GM12878 (cell line): ENCODE data around the gene HS6ST3. TPM values are rescaled to one million over a fixed set of nuclear protein-coding genes. Genes with fewer than 3 reads are reported as not detected.

ENCODE experiments used
- ATAC-seq: fragments of 200-7000 bp; cut with Tn5 transposase; 3 replicates; pipeline ENCODE4 v1.9.1; 2020; ENCODE audit warnings: mild to moderate bottlenecking, moderate library complexity
- BruUV-seq: library from RNA; stranded (reverse); fragments of 400-500 nt; replicated peaks from 2 replicates; lab custom pipeline; 2021; lab: Mats Ljungman, UMichigan
- CTCF ChIA-PET: fragments of 300-600 bp; sonication (Branson Sonifier 250); formaldehyde crosslinking; extraction: SDS; loops from one replicate; lab custom pipeline; 2021; ENCODE audit warnings: inconsistent platforms; lab: Yijun Ruan, JAX
- POLR2A ChIA-PET: fragments of 350-600 bp; formaldehyde crosslinking; extraction: SDS; loops from one replicate; lab custom pipeline; 2021; ENCODE audit warnings: inconsistent platforms; lab: Charles Lee
- RAD21 ChIA-PET: fragments of 300-600 bp; sonication (Branson Sonifier 250); formaldehyde crosslinking; loops from one replicate; lab custom pipeline; 2023; ENCODE audit warnings: antibody characterized with exemption; ENCODE audit not compliant: unreplicated experiment; lab: Charles Lee
- SMC1A ChIA-PET: fragments of 300-600 bp; sonication (Branson Sonifier 250); formaldehyde crosslinking; loops from one replicate; lab custom pipeline; 2023; ENCODE audit not compliant: unreplicated experiment, uncharacterized antibody; lab: Charles Lee
- DNase-seq: peaks from one replicate; pipeline ENCODE4 v3.0.0-alpha.2; 2011; ENCODE audit warnings: low read depth, low spot score
- FAIRE-seq: peaks from 3 replicates; lab custom pipeline; 2011; peaks lifted over from hg19 to GRCh38; lab: Jason Lieb, UNC
- H2AFZ ChIP-seq: 2 replicates; pipeline ENCODE4 v1.6.0; 2011; ENCODE audit warnings: low read depth, low read length, control low read depth; ENCODE audit not compliant: control insufficient read depth
- H3K27ac ChIP-seq: 2 replicates; pipeline ENCODE4 v1.5.1; 2011; ENCODE audit warnings: control low read depth; ENCODE audit not compliant: control insufficient read depth, insufficient read depth
- H3K27me3 ChIP-seq, 2 experiments: replicated peaks in 1 of 2; 2 replicates each; pipeline versions ENCODE4 v1.6.0 to v1.6.1; 2011; ENCODE audit warnings: low read length in 1 of 2; ENCODE audit not compliant: control insufficient read depth in 2 of 2, insufficient read depth in 2 of 2
- H3K36me3 ChIP-seq, 2 experiments: 2 replicates each; pipeline ENCODE4 v1.5.1; 2011; ENCODE audit warnings: low read length in 1 of 2; ENCODE audit not compliant: control insufficient read depth in 2 of 2, insufficient read depth in 2 of 2
- H3K4me1 ChIP-seq: 2 replicates; pipeline ENCODE4 v1.6.1; 2011; ENCODE audit warnings: mild to moderate bottlenecking, low read length, moderate library complexity, mixed read lengths; ENCODE audit not compliant: control insufficient read depth, insufficient read depth
- H3K4me2 ChIP-seq: 2 replicates; pipeline ENCODE4 v1.6.0; 2011; ENCODE audit warnings: control low read depth; ENCODE audit not compliant: control insufficient read depth, insufficient read depth
- H3K4me3 ChIP-seq: fragments of 200-600 bp; sonication (generic); 2 replicates; pipeline ENCODE4 v1.5.1; 2016
- H3K79me2 ChIP-seq: 2 replicates; pipeline ENCODE4 v1.6.0; 2011; ENCODE audit warnings: low read length; ENCODE audit not compliant: control insufficient read depth, insufficient read depth
- H3K9ac ChIP-seq: 2 replicates; pipeline ENCODE4 v1.8.0; 2011; ENCODE audit warnings: low read length, control low read depth, mixed read lengths; ENCODE audit not compliant: control insufficient read depth, insufficient read depth
- H3K9me3 ChIP-seq: replicated peaks from 3 replicates; pipeline ENCODE4 v1.5.1; 2011; ENCODE audit warnings: mild to moderate bottlenecking, low read length; ENCODE audit not compliant: control insufficient read depth, insufficient read depth
- H4K20me1 ChIP-seq: 2 replicates; pipeline ENCODE4 v1.6.0; 2011; ENCODE audit not compliant: control insufficient read depth, insufficient read depth
- BMI1 ChIP-seq: fragments of 450-650 bp; IDR thresholded peaks from 2 replicates; pipeline ENCODE4 v1.6.1; 2016; ENCODE audit warnings: mild to moderate bottlenecking, moderate library complexity, borderline replicate concordance
- CHD4 ChIP-seq: fragments of 200-600 bp; sonication (generic); IDR thresholded peaks from 2 replicates; pipeline ENCODE4 v1.6.1; 2016; ENCODE audit warnings: mild to moderate bottlenecking
- IRF3 ChIP-seq: fragments of 450-650 bp; IDR thresholded peaks from 2 replicates; pipeline ENCODE4 v1.6.1; 2014; ENCODE audit warnings: mild to moderate bottlenecking
- MEF2A ChIP-seq: IDR thresholded peaks from 2 replicates; pipeline ENCODE4 v1.6.1; 2011; ENCODE audit warnings: low read depth, mild to moderate bottlenecking, low read length, moderate library complexity; ENCODE audit not compliant: insufficient read depth
- REST ChIP-seq: IDR thresholded peaks from 2 replicates; pipeline ENCODE4 v1.6.1; 2012; ENCODE audit warnings: mild to moderate bottlenecking, low read depth, low read length
- RUNX3 ChIP-seq: IDR thresholded peaks from 2 replicates; pipeline ENCODE4 v1.6.1; 2012; ENCODE audit warnings: low read length, inconsistent platforms
- SIX5 ChIP-seq: IDR thresholded peaks from 2 replicates; pipeline ENCODE4 v1.6.1; 2011; ENCODE audit warnings: mild to moderate bottlenecking, low read depth, low read length, moderate library complexity; ENCODE audit not compliant: severe bottlenecking
- SMAD1 ChIP-seq: fragments of 450-650 bp; IDR thresholded peaks from 2 replicates; pipeline ENCODE4 v1.6.1; 2018; ENCODE audit warnings: mild to moderate bottlenecking, low read depth; ENCODE audit not compliant: partially characterized antibody
- SMARCA5 ChIP-seq: fragments of 450-650 bp; IDR thresholded peaks from 2 replicates; pipeline ENCODE4 v1.6.1; 2017; ENCODE audit warnings: mild to moderate bottlenecking
- TAF1 ChIP-seq: IDR thresholded peaks from 2 replicates; pipeline ENCODE4 v1.6.1; 2011; ENCODE audit warnings: mild to moderate bottlenecking, low read depth, low read length, borderline replicate concordance
- TBL1XR1 ChIP-seq: IDR thresholded peaks from 2 replicates; pipeline ENCODE4 v1.6.1; 2012; ENCODE audit warnings: low read depth, low read length, improper control_type of control experiment
- TCF12 ChIP-seq: IDR thresholded peaks from 2 replicates; pipeline ENCODE4 v1.6.1; 2011; ENCODE audit warnings: low read depth, mild to moderate bottlenecking, low read length
- ZBTB33 ChIP-seq: fragments of 450-650 bp; IDR thresholded peaks from 2 replicates; pipeline ENCODE4 v1.6.1; 2017; ENCODE audit warnings: mild to moderate bottlenecking
- WGBS: methylation state at CpG from one replicate; pipeline ENCODE4 v1.1.6; 2016; ENCODE audit warnings: low lambda C conversion rate; ENCODE audit not compliant: insufficient replicate concordance, insufficient coverage; ENCODE audit errors: missing lambda C conversion rate; 5-methylcytosine and 5-hydroxymethylcytosine counted together
- in situ Hi-C: fragments of 300-500 bp; cut with MboI; formaldehyde crosslinking; loops from 9 replicates; pipeline ENCODE4 v1.14.3; 2018; ENCODE audit warnings: mixed read lengths
- intact Hi-C: fragments of 100-400 bp; cut with micrococcal nuclease; formaldehyde crosslinking; loops from one replicate; pipeline ENCODE4 v1.14.2; 2022; ENCODE audit not compliant: unreplicated experiment
- polyA plus RNA-seq, 11 experiments: library from polyadenylated mRNA; depleted of rRNA in 4 of 11; unstranded in 6 of 11; stranded (reverse) in 5 of 11; fragments of >200 nt; fragmentation: Nextera tagmentation in 4 of 11; fragmentation: Illumina TruSeq in 1 of 11; extraction: Ambion mirVana in 4 of 11; extraction: Trizol in 1 of 11; gene quantifications; 1 replicate in 1 of 11; 2 replicates in 10 of 11; pipeline versions ENCODE4 v1.2.1 to v1.2.3, GENCODE V29; 2011 to 2016; ENCODE audit warnings: inconsistent platforms in 2 of 11, missing spikeins in 2 of 11, low read depth in 1 of 11
- total RNA-seq, 4 experiments: library from RNA; depleted of rRNA in 3 of 4; stranded (reverse); fragments of >200 nt in 3 of 4; fragmentation: Illumina TruSeq in 1 of 4; extraction: Trizol in 1 of 4; gene quantifications; 2 replicates each; pipeline versions ENCODE4 v1.2.1 to v1.2.3, GENCODE V29; 2013 to 2021

The HS6ST3 gene
- total and polyA plus RNA-seq, 10 of the 15 experiments (the other 5 are each of a cell fraction or from before 2014, with no cell fraction given): under 0.01 to 2.9 TPM; not detected in 8

GRCh38 chr13:96248103-96248502, 158.2 kb downstream of the HS6ST3 start:
- Histone ChIP-seq H3K27ac (no peak overlapping the region), H3K27me3 (no peaks in the 10 kb centered on the region), H3K9ac (no peak overlapping the region), H3K4me3 (no peak overlapping the region), H2AFZ (no peak overlapping the region), H3K9me3 (no peaks in the 10 kb centered on the region), H3K4me2 (no peak overlapping the region), H3K36me3 (no peaks in the 10 kb centered on the region), H3K79me2 (no peaks in the 10 kb centered on the region), H3K4me1 (no peaks in the 10 kb centered on the region), H4K20me1 (no peaks in the 10 kb centered on the region)
- FAIRE-seq: no peak
- BruUV-seq: no TSS peak
- in situ Hi-C loops (no loop called here), intact Hi-C loops (no loop called here)
- POLR2A ChIA-PET: no interaction called here
- 0% methylated on average over 2 of the region's 2 CpGs for WGBS
- RAD21 ChIA-PET: no interaction called here
- DNase-seq: no peak
- ATAC-seq: no peak
- SMC1A ChIA-PET: no interaction called here
- TF ChIP-seq BMI1: no peak
- CTCF ChIA-PET: no interaction called here

- intact Hi-C loops: no loop called here
- FAIRE-seq (no peak), DNase-seq (no peak), ATAC-seq (no peak)
- RAD21 ChIA-PET: no interaction called here
- CTCF ChIA-PET: no interaction called here
- H3K36me3 ChIP-seq: no peaks in the 10 kb centered on the region
- in situ Hi-C loops: no loop called here
- H4K20me1 ChIP-seq: no peaks in the 10 kb centered on the region
- H3K4me1 ChIP-seq: no peaks in the 10 kb centered on the region
- H2AFZ ChIP-seq: no peak overlapping the region
- H3K27ac ChIP-seq: no peak overlapping the region
- POLR2A ChIA-PET: no interaction called here
- BruUV-seq: no TSS peak
- H3K4me3 ChIP-seq: no peak overlapping the region
- H3K79me2 ChIP-seq: no peaks in the 10 kb centered on the region
- SMC1A ChIA-PET: no interaction called here
- H3K4me2 ChIP-seq: no peak overlapping the region
- WGBS: 0% methylated on average over 1 of the region's 1 CpG
- no peak overlapping the region for H3K9ac ChIP-seq
- no peaks in the 10 kb centered on the region for H3K27me3 ChIP-seq
- no peaks in the 10 kb centered on the region for H3K9me3 ChIP-seq
- TF ChIP-seq IRF3: no peak
- no peak for TF ChIP-seq TAF1
- no peak for TF ChIP-seq ZBTB33
- TF ChIP-seq SMARCA5: no peak
- no peak for TF ChIP-seq SIX5
- TF ChIP-seq TCF12: no peak
- TF ChIP-seq TBL1XR1: no peak
- no peak for TF ChIP-seq RUNX3
- no peak for TF ChIP-seq SMAD1
- TF ChIP-seq CHD4: no peak
- no peak for TF ChIP-seq REST
- no peak for TF ChIP-seq MEF2A
These were observed 159.1 kb downstream of the HS6ST3 start for GRCh38 chr13:96248996-96249395.
